ENCODE measurements around the gene MSX2.

The MSX2 gene

GRCh38 chr5:174693697-174694385, 30.5 kb upstream of the MSX2 start:
- DNase-seq (ENCODE audit: low read depth), result no peak
- TF ChIP-seq MAX (IDR thresholded peaks at IDR 0.05; ENCODE audit: low read depth, low read length) (no peak), CTCF (IDR thresholded peaks at IDR 0.05; ENCODE audit: low read depth, low read length) (no peak), MYC (IDR thresholded peaks at IDR 0.05; ENCODE audit: low read depth, low read length) (no peak), POLR2A (IDR thresholded peaks at IDR 0.05; ENCODE audit: extremely low read depth, insufficient read length) (no peak)
- H3K4me3 ChIP-seq (ENCODE audit: low read depth, low read length), result no peak overlapping the region

- no peak for DNase-seq (ENCODE audit: low read depth)
- TF ChIP-seq MYC (IDR thresholded peaks at IDR 0.05; ENCODE audit: low read depth, low read length), result no peak
- TF ChIP-seq POLR2A (IDR thresholded peaks at IDR 0.05; ENCODE audit: extremely low read depth, insufficient read length), result no peak
- TF ChIP-seq MAX (IDR thresholded peaks at IDR 0.05; ENCODE audit: low read depth, low read length), result no peak
- no peak for TF ChIP-seq CTCF (IDR thresholded peaks at IDR 0.05; ENCODE audit: low read depth, low read length)
- no peak overlapping the region for H3K4me3 ChIP-seq (ENCODE audit: low read depth, low read length)
These were observed 29.8 kb upstream of the MSX2 start for GRCh38 chr5:174694611-174695010.

GRCh38 chr5:174698156-174698555, 26.2 kb upstream of the MSX2 start:
- H3K4me3 ChIP-seq (ENCODE audit: low read depth, low read length), result no peak overlapping the region
- no peak for DNase-seq (ENCODE audit: low read depth)
- no peak for TF ChIP-seq MAX (IDR thresholded peaks at IDR 0.05; ENCODE audit: low read depth, low read length)
- no peak for TF ChIP-seq MYC (IDR thresholded peaks at IDR 0.05; ENCODE audit: low read depth, low read length)
- TF ChIP-seq POLR2A (IDR thresholded peaks at IDR 0.05; ENCODE audit: extremely low read depth, insufficient read length), result no peak
- TF ChIP-seq CTCF (IDR thresholded peaks at IDR 0.05; ENCODE audit: low read depth, low read length), result no peak

- H3K4me3 ChIP-seq (ENCODE audit: low read depth, low read length), result no peak overlapping the region
- DNase-seq (ENCODE audit: low read depth), result no peak
- TF ChIP-seq CTCF (IDR thresholded peaks at IDR 0.05; ENCODE audit: low read depth, low read length) (no peak), MYC (IDR thresholded peaks at IDR 0.05; ENCODE audit: low read depth, low read length) (no peak), POLR2A (IDR thresholded peaks at IDR 0.05; ENCODE audit: extremely low read depth, insufficient read length) (no peak)
These were observed 25.3 kb upstream of the MSX2 start for GRCh38 chr5:174699131-174699530.

- no peak overlapping the region for H3K4me3 ChIP-seq (ENCODE audit: low read depth, low read length)
- TF ChIP-seq CTCF (IDR thresholded peaks at IDR 0.05; ENCODE audit: low read depth, low read length) (no peak), MAX (IDR thresholded peaks at IDR 0.05; ENCODE audit: low read depth, low read length) (no peak), POLR2A (IDR thresholded peaks at IDR 0.05; ENCODE audit: extremely low read depth, insufficient read length) (no peak), MYC (IDR thresholded peaks at IDR 0.05; ENCODE audit: low read depth, low read length) (no peak)
- no peak for DNase-seq (ENCODE audit: low read depth)
These were observed 17.3 kb upstream of the MSX2 start for GRCh38 chr5:174706997-174707572.

Measured in NB4 (cell line).